ENCODE results near the gene C16orf74.

GRCh38 chr16:85800321-85800669 is 49.4 kb upstream of the C16orf74 start:
- TF ChIP-seq POLR2A (IDR thresholded peaks at IDR 0.05; ENCODE audit: low read depth, low read length) = no peak
- TF ChIP-seq POLR2AphosphoS5 (IDR thresholded peaks at IDR 0.05; ENCODE audit: low read depth, low read length) = no peak; the same call in 1 of the 2 replicates

Data from GM12892 (cell line).